Neural crest cell (in vitro differentiated cells): Measurements from ENCODE around the gene COPS7A. TPM values are rescaled to one million over a fixed set of nuclear protein-coding genes. Genes with fewer than 3 reads are reported as not detected.
A peak's percentile ranks its signal among the peaks of the same experiment; 100 is the strongest.

Experiments used
- DNase-seq: peaks from one replicate; pipeline ENCODE4 v3.0.0; 2021; ENCODE audit warnings: low read depth, mixed read lengths, low spot score
- H3K27ac Mint-ChIP-seq: one replicate; pipeline ENCODE4 v1.8.0; 2021; ENCODE audit warnings: mild to moderate bottlenecking, mixed read lengths; ENCODE audit not compliant: unreplicated experiment
- H3K27me3 Mint-ChIP-seq: 2 replicates; pipeline ENCODE4 v1.8.0; 2021; ENCODE audit warnings: low read depth, mild to moderate bottlenecking, mixed read lengths
- H3K36me3 Mint-ChIP-seq: 2 replicates; pipeline ENCODE4 v1.8.0; 2021; ENCODE audit warnings: low read depth, mild to moderate bottlenecking, mixed read lengths
- H3K4me1 Mint-ChIP-seq: 2 replicates; pipeline ENCODE4 v1.8.0; 2021; ENCODE audit warnings: mixed read lengths
- H3K4me3 Mint-ChIP-seq: one replicate; pipeline ENCODE4 v1.8.0; 2021; ENCODE audit warnings: mild to moderate bottlenecking, mixed read lengths
- H3K9me3 Mint-ChIP-seq: 2 replicates; pipeline ENCODE4 v1.8.0; 2021; ENCODE audit warnings: mixed read lengths
- total RNA-seq: library from RNA; stranded (reverse); gene quantifications from 2 replicates; pipeline ENCODE4 v1.2.1, GENCODE V29; 2021
- TF ChIP-seq, protein P1 (sequence below): fragments of 200-600 bp; sonication (generic); conservative IDR thresholded peaks from 2 replicates; pipeline ENCODE4 v1.5.0; 2021; ENCODE audit warnings: antibody characterized with exemption, mild to moderate bottlenecking

COPS7A gene
- total RNA-seq, 1 donor from 2014 or later = 37.7 TPM

DNA sequence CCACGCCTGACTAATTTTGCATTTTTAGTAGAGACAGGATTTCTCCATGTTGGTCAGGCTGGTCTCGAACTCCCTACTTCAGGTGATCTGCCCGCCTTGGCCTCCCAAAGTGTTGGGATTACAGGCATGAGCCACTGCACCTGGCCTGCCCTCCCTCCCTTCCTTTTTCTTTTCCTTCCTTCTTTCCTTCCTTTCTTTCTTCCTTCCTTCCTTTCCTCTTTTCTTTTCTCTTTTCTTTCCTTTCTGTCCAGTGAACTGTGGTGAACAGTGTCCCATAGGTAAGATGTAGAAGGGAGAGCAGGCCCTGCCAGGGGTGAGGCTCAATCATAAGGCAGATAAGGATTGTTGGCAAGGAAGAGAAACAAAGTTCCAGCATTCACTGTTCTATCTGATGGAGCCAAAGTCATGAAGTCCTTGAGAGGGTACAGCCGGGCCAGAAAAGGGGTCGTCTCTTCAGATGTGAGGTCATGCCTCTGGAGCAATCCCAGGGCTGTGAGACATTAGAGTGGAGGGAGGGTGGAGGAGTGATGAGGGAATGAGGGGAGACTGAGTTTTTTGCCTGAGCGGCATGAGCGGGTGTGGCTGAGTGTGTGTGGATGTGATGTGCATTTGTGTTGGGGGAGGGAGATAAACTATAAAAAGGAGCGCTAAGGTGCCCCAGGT, 33.3 kb downstream of the COPS7A start:
- no peaks in the 10 kb centered on the region for H3K9me3 Mint-ChIP-seq
- no peaks in the 10 kb centered on the region for H3K27me3 Mint-ChIP-seq
- H3K27ac Mint-ChIP-seq = peak overlapping the region; percentile 63
- no peak for DNase-seq
- no peaks in the 10 kb centered on the region for H3K36me3 Mint-ChIP-seq
- no peak overlapping the region for H3K4me3 Mint-ChIP-seq
- H3K4me1 Mint-ChIP-seq = peaks cover 48% of the 10 kb centered on the region
- TF ChIP-seq, protein P1, sequence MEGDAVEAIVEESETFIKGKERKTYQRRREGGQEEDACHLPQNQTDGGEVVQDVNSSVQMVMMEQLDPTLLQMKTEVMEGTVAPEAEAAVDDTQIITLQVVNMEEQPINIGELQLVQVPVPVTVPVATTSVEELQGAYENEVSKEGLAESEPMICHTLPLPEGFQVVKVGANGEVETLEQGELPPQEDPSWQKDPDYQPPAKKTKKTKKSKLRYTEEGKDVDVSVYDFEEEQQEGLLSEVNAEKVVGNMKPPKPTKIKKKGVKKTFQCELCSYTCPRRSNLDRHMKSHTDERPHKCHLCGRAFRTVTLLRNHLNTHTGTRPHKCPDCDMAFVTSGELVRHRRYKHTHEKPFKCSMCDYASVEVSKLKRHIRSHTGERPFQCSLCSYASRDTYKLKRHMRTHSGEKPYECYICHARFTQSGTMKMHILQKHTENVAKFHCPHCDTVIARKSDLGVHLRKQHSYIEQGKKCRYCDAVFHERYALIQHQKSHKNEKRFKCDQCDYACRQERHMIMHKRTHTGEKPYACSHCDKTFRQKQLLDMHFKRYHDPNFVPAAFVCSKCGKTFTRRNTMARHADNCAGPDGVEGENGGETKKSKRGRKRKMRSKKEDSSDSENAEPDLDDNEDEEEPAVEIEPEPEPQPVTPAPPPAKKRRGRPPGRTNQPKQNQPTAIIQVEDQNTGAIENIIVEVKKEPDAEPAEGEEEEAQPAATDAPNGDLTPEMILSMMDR = no peak

DNA sequence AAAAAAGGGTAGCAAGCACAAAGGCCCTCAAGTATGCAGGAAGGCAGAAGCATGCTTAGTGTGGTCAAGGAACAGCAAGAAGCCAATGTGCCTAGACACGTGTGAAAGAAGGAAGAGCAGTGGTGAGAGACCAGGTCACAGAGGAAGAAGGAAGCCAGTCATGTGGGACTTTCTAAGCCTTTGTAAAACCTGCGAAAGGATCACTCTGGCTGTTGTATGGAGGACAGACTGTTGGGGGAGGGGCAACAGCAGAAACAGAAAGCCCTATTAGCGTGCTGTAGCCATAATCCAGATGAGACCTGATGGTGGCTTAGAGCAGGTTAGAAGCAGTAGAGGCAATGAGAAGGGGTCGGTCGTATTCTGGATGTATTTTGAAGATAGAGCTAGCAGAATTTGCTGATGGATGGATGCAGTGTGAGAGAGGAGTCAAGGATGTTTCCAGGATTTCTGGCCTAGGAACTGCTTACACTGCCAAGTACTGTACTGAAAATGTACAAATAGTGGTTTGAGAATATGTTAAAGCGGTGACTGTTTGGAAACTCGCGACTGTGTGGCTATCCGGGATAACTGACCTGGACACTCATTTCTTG, 34.8 kb downstream of the COPS7A start:
- peaks cover 3% of the 10 kb centered on the region for H3K9me3 Mint-ChIP-seq
- peak overlapping the region; percentile 64 for H3K27ac Mint-ChIP-seq
- DNase-seq = no peak
- peaks cover 49% of the 10 kb centered on the region for H3K4me1 Mint-ChIP-seq
- no peaks in the 10 kb centered on the region for H3K36me3 Mint-ChIP-seq
- H3K27me3 Mint-ChIP-seq = no peaks in the 10 kb centered on the region
- peak overlapping the region; percentile 8 for H3K4me3 Mint-ChIP-seq
- TF ChIP-seq, protein P1 = no peak

- DNase-seq = no peak
- no peaks in the 10 kb centered on the region for H3K36me3 Mint-ChIP-seq
- no peak overlapping the region for H3K27ac Mint-ChIP-seq
- peaks cover 5% of the 10 kb centered on the region for H3K9me3 Mint-ChIP-seq
- no peak overlapping the region for H3K4me3 Mint-ChIP-seq
- peaks cover 49% of the 10 kb centered on the region for H3K4me1 Mint-ChIP-seq
- TF ChIP-seq, protein P1 = no peak
- H3K27me3 Mint-ChIP-seq = peaks cover 2% of the 10 kb centered on the region
Observed at GRCh38 chr12:6759741-6760140, 35.9 kb downstream of the COPS7A start.

GRCh38 chr12:6763380-6763779, 39.5 kb downstream of the COPS7A start:
- Mint-ChIP-seq H3K9me3 (peaks cover 5% of the 10 kb centered on the region), H3K4me1 (peaks cover 60% of the 10 kb centered on the region), H3K4me3 (peak overlapping the region; percentile 88), H3K27ac (peak overlapping the region; percentile 96), H3K27me3 (peaks cover 6% of the 10 kb centered on the region), H3K36me3 (peaks cover 3% of the 10 kb centered on the region)
- TF ChIP-seq, protein P1 = no peak
- no peak for DNase-seq

DNA sequence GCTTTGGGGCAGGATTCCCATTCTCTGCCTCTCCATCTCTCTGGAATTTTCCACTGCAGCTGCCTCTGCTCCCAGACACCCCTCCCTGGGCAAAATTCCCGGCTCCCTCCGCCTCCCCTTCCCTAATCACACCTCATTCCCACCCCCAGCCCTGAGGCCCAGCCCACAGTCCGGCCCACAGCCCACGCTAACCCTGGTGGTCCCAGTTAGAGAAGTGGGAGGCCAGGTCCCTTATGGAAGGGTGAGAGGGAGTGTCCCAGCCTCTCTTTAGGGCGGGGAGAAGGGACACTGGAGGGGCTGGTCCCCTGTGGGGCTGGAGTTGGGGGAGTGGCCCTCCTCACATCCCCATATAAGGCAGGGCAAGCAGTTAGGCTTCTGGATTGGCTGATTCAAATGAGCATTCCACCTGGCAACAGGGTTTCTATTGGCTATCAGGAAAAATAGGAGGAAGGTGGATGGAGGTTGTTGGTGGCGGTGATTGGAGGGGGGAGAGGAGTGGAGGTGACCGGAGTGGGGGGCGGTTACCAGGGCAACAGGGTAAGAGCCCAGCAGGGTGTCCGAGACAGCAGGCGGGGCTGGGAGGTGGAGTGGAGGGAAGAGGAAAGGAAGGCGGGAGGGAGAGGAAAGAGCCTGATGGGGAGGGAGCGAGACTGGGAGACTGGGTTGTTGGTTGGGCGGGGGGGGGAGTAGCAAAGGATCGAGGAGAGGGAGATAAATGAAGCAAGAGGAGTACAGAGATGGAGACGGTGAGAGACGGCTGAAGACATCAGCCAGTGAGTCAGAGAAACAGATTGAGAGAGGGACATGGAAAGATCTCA, 40.4 kb downstream of the COPS7A start:
- H3K27ac Mint-ChIP-seq = peak overlapping the region; percentile 96
- H3K9me3 Mint-ChIP-seq = peaks cover 5% of the 10 kb centered on the region
- H3K27me3 Mint-ChIP-seq = peaks cover 6% of the 10 kb centered on the region
- TF ChIP-seq, protein P1 = no peak
- H3K4me1 Mint-ChIP-seq = peaks cover 62% of the 10 kb centered on the region
- peak overlapping the region; percentile 88 for H3K4me3 Mint-ChIP-seq
- DNase-seq = peak; percentile 86
- H3K36me3 Mint-ChIP-seq = peaks cover 3% of the 10 kb centered on the region
